AG10803 (cell line): ENCODE data around the gene HEXIM1.

Experiments
- DNase-seq: peaks from one replicate; pipeline ENCODE4 v3.0.0; 2010; ENCODE audit warnings: low read depth
- H3K4me3 ChIP-seq: 2 replicates; pipeline ENCODE4 v1.5.1; 2011; ENCODE audit warnings: mild to moderate bottlenecking, low read length, control low read depth
- CTCF ChIP-seq: conservative IDR thresholded peaks from 2 replicates; pipeline ENCODE4 v1.5.1; 2011; ENCODE audit warnings: mild to moderate bottlenecking, low read length, control low read depth, inconsistent platforms

Gene HEXIM1

GRCh38 chr17:45115015-45115625 lies 33.2 kb upstream of the HEXIM1 start:
- no peak for TF ChIP-seq CTCF
- no peak overlapping the region for H3K4me3 ChIP-seq
- no peak for DNase-seq

GRCh38 chr17:45115871-45116270 lies 32.4 kb upstream of the HEXIM1 start:
- no peak for DNase-seq

GRCh38 chr17:45116434-45117016 lies 31.8 kb upstream of the HEXIM1 start:
- DNase-seq, result no peak
- TF ChIP-seq CTCF, result no peak
- H3K4me3 ChIP-seq, result no peak overlapping the region

More at GRCh38 chr17:45115871-45116270, 32.4 kb upstream of the HEXIM1 start:
- H3K4me3 ChIP-seq, result no peak overlapping the region
- no peak for TF ChIP-seq CTCF

GRCh38 chr17:45117334-45117733 lies 30.9 kb upstream of the HEXIM1 start:
- TF ChIP-seq CTCF, result no peak
- H3K4me3 ChIP-seq, result no peak overlapping the region
- DNase-seq, result no peak

GRCh38 chr17:45117848-45118646 lies 30.2 kb upstream of the HEXIM1 start:
- no peak overlapping the region for H3K4me3 ChIP-seq
- no peak for DNase-seq
- no peak for TF ChIP-seq CTCF

GRCh38 chr17:45118691-45119090 lies 29.6 kb upstream of the HEXIM1 start:
- no peak overlapping the region for H3K4me3 ChIP-seq
- no peak for TF ChIP-seq CTCF
- DNase-seq, result no peak
